GM19324 (cell line): Measurements from ENCODE around the gene ARSG.
"Not testable (repeated sequence)": the region's sequence is repeated elsewhere in the genome, so short reads cannot be mapped to it uniquely, and the experiment has no call there.

Source experiments
- ATAC-seq: cut with Tn5 transposase; IDR thresholded peaks from one replicate; pipeline ENCODE4 v1.9.1; 2021; ENCODE audit warnings: mild to moderate bottlenecking, moderate library complexity; ENCODE audit not compliant: unreplicated experiment, low FRiP score

Gene ARSG

GRCh38 chr17:68290955-68291835 is at the start of gene ARSG, which contains the start of gene SLC16A6:
ARSG (plus strand) TSS chr17:68291495; CDS start chr17:68307494, 15,999 bp downstream.
SLC16A6 (minus strand) TSS chr17:68291127; CDS start chr17:68278320, 12,807 bp downstream.
- peak; percentile 61 for ATAC-seq

DNA sequence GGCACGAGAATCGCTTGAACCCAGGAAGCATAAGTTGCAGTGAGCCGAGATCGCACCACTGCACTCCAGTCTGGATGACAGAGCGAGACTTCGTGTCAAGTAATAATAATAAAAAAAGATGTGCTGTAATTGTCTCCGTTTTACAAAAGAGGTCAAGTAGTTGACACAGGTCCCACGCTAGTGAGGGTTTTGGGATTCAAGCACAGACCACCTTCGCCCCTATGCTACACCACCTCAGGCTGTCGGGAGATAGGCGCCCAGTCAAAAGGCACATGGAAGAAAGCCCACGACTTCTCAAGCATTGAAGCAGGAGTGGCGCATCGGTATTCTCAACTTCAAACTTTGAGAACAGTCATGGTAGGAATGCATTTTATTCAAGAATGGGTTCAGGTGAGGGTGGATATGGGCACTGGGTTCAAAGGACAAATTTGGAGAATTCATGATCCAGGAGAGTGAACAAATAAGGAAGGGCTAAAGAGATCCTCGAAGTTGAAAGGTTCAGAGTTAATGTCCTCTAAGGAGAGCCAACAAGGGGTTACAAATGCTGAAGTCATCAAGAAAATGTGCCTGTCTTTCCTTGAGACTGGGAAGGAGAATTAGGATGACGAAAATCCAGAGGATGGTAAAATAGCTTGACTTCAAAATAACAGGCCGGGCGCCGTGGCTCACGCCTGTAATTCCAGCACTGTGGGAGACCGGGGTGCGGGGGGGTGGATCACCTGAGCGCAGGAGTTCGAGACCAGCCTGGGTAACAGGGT is 44.8 kb upstream of the ARSG start:
- ATAC-seq = no peak

DNA sequence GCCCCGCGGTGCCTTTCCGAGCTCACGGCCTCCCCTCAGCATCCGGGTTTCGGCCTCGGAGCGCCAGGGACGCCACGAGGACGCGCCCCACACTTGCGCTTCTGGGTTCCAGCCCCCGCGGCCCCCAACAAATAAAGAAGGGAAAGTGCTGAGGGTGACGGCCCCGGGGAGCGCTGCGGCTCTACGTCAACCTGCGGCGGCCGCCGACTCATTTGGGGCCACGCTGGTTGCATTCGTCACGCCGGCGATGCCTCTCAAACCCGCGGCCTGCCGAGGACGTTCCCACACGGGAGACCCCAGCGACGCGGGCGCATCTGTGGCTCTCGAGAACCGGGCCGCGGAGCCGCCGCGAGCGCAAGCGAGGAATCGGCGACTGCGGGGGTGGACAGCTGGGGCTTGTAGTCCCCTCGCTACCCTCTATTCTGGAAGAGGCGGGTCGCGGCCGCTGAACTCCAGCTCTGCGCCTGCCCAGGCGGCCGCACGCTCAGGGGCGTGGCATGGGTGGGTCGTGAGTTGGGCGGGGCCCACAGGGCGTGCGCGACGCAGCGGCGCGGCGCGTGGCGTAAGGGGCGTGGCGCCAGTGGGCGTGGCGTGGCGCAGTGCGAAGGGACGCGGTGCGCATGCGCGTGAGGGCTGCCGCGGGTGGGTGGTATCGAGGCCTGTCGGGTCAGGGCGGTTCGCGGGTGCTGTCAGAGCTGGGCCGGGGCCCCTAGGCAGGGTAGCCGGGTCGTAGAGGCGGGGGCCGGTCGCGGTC is 43.7 kb upstream of the ARSG start, which contains the start of gene AMZ2:
TSS of gene AMZ2 (plus strand) at position 599 of the 754 bp plus-strand sequence. CDS start 2,145 bp downstream, outside the sequence.
- ATAC-seq = peak; percentile 96

DNA sequence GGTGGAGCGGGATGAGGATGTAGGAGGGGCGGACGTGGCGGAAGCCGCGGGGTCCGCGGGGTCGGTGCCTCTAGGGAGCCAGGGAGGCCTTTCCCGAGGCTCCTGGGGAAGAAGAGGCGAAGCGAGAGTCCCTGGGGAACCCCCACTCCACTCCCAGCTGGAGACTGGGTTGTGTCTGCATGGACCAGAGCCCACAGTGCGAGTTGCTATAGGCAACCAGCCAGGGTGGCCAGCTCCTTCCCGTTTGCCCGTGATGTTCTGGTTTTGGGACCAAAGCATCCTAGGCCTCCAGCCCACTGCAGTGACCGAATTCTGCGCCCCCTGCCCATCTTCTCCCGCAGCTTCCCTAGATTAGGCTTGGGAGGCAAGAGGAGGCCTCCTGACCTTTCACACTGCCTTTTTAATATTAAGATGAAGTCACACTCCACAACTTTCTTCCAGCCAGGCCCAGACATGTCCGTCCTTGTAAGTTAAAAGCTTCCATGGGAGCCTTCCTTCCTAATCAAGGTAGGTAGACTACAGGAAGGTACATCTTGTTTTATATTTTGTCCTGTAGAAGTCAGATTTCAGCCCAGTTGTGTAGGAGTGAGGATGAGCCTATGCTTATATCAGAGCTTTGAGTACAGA is 43.0 kb upstream of the ARSG start:
- no peak for ATAC-seq

GRCh38 chr17:68248891-68249290 is 42.4 kb upstream of the ARSG start:
- no peak for ATAC-seq

DNA sequence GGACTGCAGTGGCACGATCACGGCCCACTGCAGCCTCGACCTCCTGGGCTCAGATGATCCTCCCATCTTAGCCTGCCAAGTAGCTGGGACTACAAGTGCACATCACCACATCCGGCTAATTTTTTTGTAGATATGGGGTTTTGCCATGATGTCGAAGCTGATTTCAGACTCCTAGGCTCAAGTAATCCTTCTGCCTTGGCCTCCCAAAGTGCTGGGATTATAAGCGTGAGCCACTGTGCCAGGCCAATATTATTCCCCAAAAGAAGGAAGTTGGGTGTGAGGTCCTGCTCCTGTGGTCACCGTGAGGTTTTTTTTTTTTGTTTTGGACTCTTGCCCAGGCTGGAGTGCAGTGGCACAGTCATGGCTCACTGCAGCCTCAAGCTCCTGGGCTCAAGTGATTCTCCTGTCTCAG is 41.9 kb upstream of the ARSG start:
- ATAC-seq = no peak

DNA sequence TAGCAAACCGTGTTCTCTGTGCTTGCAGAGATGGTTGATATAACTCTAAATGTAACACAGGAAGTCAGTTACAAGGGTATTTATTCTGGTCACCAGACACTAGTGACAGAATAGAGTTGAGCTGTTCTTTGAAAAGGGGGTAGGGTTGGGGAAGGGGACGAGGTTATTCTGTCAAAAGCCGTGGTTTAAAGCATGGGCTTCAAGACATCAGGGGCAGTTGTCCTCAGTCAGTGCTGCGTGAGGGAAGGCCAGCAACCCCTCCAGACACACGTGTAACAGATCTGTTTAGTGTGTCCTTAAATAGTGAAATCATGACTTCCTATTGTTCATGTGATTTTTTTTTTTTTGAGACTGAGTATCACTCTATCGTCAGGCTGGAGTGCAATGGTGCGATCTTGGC is 37.9 kb upstream of the ARSG start:
- ATAC-seq = not testable (repeated sequence)

DNA sequence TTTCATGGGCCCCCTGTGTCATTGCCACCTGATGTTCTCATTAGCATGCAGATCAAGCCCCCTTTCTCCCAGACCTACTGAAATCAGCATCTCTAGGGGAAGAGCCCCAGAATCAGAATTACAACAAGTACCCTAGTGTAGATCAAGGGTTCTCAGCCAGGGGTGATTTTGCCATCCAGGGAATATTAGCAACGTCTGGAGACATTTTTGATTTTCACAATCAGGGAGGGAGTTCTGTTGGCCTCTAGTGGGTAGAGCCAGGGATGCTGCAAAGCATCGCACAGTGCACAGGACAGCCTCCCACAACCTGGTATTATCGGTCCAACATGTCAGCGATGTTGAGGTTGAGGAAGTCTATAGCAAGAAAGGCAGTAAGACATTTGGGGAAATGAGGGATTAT is 36.1 kb upstream of the ARSG start:
- no peak for ATAC-seq

DNA sequence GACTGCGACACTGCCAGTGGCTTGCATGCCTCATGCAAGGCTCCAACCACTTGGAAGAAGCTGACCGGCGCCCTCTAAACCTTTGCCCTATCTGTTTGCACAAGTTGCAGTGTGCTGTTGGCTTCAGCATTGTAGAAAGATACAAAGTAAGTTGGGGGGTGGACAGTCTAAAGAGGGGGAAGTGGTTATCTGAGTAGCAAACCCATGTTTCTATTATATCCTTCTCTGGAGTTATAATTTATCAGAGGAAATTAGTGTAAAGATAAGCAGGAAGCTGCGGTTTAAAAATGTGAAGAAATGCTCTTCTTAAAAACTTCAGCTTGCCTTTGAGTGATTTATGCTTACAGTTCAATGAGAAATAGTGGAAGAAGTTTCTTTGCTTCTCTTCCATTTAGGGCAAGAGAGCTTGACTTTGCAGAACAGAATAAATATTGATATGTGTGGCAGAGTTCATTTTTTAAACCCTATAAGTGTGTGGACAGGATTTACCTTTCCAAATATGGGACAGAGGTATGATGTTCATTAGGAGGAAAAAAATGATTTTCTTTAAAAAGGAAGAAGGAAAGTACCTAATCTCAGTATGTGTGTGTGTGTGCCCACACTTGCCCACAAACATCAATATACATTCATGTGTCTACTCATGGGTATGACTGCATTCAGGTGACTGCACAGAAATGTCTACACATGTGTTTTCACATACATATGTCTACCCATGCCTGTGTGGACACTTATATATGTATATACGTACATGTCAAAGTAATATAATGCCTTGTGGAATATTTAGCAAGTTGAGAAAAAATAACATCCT is 35.4 kb upstream of the ARSG start:
- ATAC-seq = no peak

DNA sequence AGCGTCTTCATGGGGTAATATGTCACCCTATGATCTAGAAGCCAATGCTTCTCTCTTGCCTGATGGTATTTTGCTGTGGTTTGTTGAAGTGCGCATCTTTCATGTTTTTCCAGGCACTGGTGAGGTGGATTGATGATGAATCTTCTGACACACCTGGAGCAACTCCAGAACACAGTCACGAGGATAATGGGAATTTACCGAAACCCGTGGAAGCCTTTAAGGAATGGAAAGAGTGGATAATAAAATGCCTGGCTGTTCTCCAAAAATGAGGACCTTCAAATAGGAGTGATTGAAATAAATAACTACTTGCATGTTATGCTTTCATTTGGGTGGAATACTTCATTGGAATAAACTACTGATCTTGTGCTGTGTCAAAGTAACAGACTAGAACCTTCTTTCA is 34.6 kb upstream of the ARSG start:
- not testable (repeated sequence) for ATAC-seq

DNA sequence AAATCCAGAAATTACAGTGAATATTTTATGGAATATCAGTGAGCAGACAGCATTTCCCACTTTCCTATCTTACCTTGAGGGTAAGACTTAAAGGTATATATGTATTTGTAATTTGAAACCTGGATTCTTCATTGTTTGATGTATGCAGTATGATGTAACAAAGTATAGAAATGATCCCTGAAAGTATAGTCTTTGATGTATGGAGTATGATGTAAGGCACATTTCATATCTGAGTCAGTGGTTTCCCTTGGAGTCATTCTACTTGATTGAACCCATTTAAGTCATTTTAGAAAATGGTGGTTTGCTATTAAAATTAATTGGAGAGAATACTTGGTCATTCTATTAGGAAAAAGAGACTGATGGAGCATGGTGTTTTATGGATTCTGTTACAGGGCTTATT is 33.4 kb upstream of the ARSG start:
- ATAC-seq = no peak

GRCh38 chr17:68258890-68259647 is 32.2 kb upstream of the ARSG start:
- ATAC-seq = peak; percentile 95

DNA sequence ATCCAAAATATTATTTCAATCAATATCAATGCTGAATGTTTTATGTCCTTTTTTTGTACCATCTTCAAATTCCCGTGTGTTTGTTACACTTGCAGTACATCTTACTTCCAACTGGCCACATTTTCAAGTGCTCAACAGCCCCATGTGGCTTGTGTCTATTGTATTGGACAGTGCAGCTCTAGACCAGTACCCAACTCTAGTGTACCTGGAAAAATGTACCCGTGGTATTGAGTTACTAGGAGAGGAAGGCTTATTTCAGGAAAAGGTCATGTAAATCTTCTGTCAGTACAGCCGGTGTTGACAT is 31.7 kb upstream of the ARSG start:
- not testable (repeated sequence) for ATAC-seq

DNA sequence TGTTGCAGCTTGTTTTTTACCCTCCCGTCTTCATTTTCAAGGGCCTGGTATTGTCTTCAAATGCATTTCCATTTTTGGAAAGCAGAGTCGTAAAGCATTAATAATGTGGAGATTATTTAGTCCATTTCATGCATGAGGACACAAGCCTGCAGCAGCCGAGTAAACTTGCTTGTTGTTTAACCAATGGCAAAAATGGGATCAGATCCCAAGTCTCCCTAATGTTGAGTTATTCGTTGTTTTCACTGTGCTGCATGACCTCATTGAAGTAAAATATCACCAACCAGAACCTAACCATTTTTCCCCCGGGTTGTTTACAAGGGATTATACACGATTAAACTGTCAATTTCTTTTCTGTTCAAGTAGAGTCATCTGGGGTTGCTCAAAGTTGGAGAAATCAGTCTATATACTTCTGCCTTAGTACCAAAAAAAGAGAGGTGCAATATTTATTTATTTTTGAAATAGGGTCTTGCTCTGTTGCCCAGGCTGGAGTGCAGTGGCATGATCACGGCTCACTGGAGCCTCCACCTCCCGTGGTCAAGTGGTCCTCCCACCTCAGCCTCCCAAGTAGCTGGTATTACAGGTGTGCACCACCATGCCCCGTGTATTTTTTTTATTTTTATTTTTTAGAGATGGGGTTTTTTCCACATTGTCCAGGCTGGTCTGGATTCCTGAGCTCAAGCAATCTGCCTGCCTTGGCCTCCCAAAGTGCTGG is 31.1 kb upstream of the ARSG start:
- ATAC-seq = no peak

- not testable (repeated sequence) for ATAC-seq
Measured at GRCh38 chr17:68262467-68262866, 28.8 kb upstream of the ARSG start.

DNA sequence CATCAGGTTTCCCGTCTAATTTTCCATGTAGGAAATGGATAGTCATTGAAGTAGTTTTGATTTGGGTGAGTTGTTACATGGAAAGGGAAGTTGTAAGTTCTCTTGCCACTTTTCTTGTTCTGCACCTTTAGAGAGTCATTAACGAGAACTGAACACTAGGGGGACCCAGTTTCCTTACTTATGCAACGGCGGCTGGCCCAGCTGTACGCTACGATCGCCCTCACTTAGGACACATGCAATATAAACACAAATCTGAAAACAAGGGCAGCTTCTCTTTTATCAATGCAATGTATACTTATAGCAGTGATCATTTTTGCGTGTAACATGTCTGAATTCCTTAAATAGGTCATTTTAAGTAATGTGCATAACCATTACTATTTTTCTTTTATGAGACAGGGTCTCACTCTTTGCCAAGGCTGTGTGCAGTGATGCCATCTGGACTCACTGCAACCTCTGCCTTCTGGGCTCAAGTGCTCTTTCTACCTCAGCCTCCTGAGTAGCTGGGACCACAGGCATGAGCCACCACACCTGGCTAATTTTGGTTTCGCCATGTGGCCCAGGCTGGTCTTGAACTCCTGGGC is 28.1 kb upstream of the ARSG start:
- ATAC-seq = not testable (repeated sequence)

GRCh38 chr17:68265833-68266232 is 25.5 kb upstream of the ARSG start:
- not testable (repeated sequence) for ATAC-seq

DNA sequence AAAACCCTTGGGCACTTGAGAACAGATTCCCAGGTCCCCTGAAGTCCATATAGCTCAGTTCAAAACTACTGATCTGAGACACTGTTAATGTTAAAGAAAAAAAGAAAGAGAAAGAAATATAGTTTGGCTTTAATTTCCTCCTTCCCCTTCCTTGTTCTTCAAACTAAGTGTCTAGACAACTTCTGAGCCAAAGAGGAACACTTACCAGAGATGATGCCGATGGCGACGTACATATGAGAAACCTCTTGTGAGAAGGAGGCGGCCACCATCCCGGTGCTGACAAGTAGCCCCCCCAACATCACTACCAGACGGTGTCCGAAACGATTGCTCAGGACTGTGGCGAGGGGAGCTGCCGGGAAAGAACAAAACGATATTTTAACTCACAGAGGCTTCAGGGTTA is 17.6 kb upstream of the ARSG start:
- no peak for ATAC-seq
